GM19035 (cell line): ENCODE measurements around the gene NLRP10.

Experiments used
- ATAC-seq: cut with Tn5 transposase; IDR thresholded peaks from one replicate; pipeline ENCODE4 v1.9.1; 2021; ENCODE audit not compliant: unreplicated experiment

NLRP10 gene

DNA sequence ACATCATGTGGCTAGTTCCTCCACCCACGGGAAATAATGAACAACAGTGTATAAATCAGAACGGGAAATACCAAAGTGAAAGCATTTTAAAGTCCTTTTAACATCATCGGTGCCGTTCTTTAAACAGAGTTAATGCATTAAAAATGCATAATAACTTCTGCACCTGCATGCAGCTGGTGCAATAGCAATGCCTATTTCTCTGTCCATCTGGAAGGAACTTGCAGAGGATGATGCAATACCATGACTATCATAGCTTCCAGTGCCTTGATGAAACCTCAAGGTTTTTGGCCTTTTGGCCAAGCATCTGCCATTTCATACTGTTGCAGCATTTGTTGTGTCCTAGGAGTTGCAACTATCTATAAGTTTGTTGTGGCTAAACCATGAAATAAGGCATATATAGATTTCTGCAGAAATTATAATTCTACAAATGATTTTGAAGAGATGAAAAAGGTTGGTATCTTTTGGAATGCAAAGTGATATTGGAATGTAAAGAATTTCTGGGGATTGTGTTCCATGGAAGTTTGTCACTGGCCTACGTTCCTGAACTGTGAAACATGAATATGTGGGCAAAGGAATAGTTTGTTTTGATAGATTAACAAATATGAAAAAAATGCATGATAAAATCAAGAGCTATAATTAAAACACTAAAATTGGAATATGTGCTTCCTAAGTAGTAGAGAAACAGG lies 12.1 kb upstream of the NLRP10 start:
- ATAC-seq, result no peak

DNA sequence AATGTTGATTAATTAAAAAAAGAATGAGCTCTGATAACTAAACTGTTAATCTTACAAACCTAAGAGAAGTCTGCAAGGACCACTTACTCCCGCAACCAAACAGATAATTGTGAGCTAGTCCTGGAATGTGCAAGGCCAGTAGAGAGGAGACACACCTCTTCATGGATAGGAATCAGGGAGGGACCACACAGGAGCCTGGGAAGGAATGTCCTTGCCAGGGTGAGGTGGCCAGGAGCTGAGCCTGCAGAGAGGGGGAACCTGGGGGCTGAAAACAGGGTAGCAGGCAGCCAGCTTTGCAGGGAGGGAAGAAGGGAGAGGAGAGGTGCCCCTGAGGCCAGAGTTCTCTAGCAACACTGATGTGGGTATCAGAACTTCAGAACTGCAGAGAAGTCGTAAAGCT lies 9.4 kb upstream of the NLRP10 start:
- no peak for ATAC-seq

- no peak for ATAC-seq
Observed at GRCh38 chr11:7973011-7973410, 7.8 kb upstream of the NLRP10 start.

- no peak for ATAC-seq
Observed at GRCh38 chr11:7971846-7972245, 6.6 kb upstream of the NLRP10 start.

- no peak for ATAC-seq
Observed at GRCh38 chr11:7969756-7970646, 4.8 kb upstream of the NLRP10 start.

- ATAC-seq, result no peak
Observed at GRCh38 chr11:7968686-7969085, 3.4 kb upstream of the NLRP10 start.

DNA sequence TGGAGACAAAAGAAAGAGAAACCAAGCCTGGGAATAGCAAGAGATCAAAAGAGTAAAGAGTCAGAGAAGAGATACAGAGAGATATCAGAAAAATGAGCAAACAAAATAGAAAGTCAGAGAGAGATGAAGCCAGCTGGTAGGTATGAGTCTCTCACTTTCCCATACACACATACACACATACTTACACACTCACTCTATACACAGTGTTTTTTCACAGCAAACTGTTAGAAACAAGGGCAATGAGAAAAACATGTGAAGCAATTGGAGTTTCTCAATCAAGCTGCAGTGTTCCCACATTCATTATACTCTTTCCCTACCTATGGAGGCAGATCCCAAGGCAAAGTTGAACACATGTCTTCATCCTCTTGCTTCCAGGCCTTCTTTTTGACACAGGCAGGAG lies 2.6 kb upstream of the NLRP10 start:
- ATAC-seq, result no peak

- ATAC-seq, result no peak
Observed at GRCh38 chr11:7967097-7967496, 1.9 kb upstream of the NLRP10 start.

- ATAC-seq, result no peak
Observed at GRCh38 chr11:7964873-7965272, 374 bp downstream of the NLRP10 start.

DNA sequence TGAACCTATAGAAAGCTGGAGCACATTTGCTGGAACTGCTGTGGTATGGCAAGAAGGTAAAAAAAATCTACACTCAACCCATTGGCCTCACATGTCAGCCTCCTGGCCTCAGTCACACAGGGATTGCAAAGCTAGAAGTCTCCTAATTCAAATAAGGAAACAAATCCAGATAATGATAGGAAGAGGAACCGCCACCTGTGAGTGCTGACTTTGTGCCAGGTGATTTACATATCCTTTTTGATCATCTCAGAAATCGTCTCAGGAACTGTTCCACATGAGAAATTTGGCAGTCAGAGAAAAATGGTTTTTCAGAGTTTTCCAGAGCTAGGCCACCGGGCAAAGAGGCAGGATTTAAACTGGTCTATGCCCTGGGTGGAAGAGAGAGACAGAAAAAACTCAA lies 986 bp downstream of the NLRP10 start:
- ATAC-seq, result no peak

- ATAC-seq, result no peak
Observed at GRCh38 chr11:7955191-7955590, 10.1 kb downstream of the NLRP10 start.

DNA sequence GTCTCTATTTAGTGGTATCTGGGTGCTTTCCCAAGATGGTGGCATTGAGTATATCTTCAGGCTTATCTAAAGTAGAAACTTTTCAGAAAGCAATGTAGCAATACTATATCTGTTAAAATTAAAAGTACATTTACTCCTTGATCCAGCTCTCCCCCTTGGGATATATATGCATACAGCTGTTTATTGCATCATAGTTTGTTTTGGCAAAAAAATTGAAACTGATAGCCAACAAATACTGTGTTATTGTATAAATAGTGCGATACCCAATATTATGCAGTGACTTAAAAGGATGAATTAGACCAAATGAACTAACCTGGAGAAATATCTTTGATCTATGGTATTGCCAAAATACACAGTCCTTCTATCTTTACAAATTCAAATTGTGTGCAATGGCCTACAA lies 15.3 kb downstream of the NLRP10 start:
- no peak for ATAC-seq

GRCh38 chr11:7944123-7944522 lies 21.1 kb downstream of the NLRP10 start:
- no peak for ATAC-seq

DNA sequence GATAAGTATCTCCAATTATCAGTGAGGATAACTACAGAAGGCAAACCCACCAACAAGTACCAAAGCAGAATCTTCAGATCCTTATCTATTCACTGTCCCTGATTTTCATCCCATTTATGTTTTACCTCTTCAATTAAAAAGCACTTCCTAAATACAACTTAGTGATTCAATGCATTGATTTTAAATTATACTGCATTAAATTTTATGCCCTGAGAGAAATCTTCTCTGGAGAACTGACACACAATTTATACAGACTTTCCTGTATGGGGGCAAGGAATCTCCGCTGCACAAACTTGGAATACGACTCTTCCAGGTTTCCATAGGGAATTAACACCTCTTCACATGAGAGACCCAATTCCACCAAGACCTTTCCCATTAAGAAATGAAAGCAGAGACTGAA lies 23.6 kb downstream of the NLRP10 start, which contains the start of gene OR10A3:
Gene OR10A3, minus strand, starts transcription at position 101 of the 400 bp plus-strand sequence. CDS start 2,188 bp downstream, outside the sequence.
- ATAC-seq, result no peak

DNA sequence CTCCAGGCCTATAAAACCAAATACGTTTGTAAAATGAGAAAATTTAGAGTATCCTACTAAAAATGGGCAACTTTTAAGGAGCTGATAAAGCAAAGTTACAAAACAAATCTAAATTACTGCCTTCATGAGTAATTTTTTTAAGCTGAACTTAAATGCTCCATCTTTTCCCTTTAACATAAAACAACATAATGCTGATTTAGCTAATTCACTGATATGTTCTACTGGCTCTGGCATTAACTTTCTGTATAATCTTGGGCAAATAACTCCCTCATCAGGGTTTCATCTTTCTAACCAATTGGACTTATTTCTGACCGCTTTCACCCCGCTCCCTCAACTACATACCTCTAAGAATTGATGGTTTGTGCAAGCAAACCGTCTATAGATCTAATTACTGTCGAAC lies 24.1 kb downstream of the NLRP10 start:
- no peak for ATAC-seq

- ATAC-seq, result no peak
Observed at GRCh38 chr11:7936615-7937014, 28.6 kb downstream of the NLRP10 start.

DNA sequence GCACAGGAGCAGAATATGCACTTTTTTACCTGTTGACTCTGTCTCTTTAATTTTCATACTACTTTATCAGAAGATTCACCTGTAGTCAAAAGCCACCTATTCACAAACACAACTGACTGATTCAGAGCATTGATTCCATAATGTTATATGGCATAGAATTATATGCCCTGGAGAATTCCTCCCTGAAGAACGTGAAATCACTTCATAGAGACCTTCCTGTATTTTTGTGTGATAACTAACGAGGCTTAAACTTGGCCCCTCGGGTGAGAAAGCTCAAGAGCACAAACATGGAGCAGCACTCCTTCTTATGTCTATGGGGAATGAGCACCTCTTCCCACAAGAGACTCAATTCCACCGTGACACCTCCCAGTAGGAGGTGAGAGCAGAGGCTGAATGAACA lies 34.1 kb downstream of the NLRP10 start, which contains the start of gene OR10A6:
Gene OR10A6, minus strand, starts transcription at position 101 of the 400 bp plus-strand sequence. CDS start 2,606 bp downstream, outside the sequence.
- no peak for ATAC-seq

GRCh38 chr11:7927635-7928034 lies 37.6 kb downstream of the NLRP10 start:
- ATAC-seq, result no peak

DNA sequence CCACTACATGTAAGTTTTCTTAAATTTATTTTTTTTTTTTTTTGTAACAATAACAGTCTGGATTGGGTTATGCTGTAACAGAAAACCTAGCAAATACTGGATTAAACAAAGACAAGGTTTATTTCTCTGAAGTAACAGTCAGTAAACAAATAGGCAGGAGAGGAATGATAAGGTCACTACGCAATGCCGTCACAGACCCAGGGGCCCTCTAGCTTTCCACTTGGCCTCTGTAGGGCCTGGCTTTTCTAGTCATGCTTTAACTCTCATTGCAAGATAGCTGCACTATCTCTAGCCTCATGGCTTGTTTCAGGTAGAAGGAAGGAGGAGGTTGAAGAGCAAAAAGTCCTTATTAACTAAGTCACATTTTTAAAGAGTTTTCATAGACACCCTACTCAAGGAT lies 40.7 kb downstream of the NLRP10 start:
- ATAC-seq, result no peak

GRCh38 chr11:7918141-7918540 lies 47.1 kb downstream of the NLRP10 start:
- ATAC-seq, result no peak
